GM21423 (cell line): Measurements from ENCODE around the gene CD4.

ENCODE experiments used
- ATAC-seq: cut with Tn5 transposase; IDR thresholded peaks from one replicate; pipeline ENCODE4 v1.9.1; 2021; ENCODE audit warnings: mild to moderate bottlenecking, moderate library complexity; ENCODE audit not compliant: unreplicated experiment

Gene CD4

GRCh38 chr12:6765048-6765633, 24.2 kb upstream of the CD4 start:
- ATAC-seq: no peak

GRCh38 chr12:6765634-6766581, 23.4 kb upstream of the CD4 start, which contains the start of gene PTMS:
Gene PTMS (plus strand): TSS chr12:6766363. CDS start chr12:6766706, 343 bp downstream.
- no peak for ATAC-seq

- peak; percentile 48 for ATAC-seq
Measured at GRCh38 chr12:6766651-6767349, 22.5 kb upstream of the CD4 start.

- ATAC-seq: no peak
Measured at GRCh38 chr12:6767353-6768319, 21.7 kb upstream of the CD4 start.

GRCh38 chr12:6768437-6768914, 20.9 kb upstream of the CD4 start:
- no peak for ATAC-seq

GRCh38 chr12:6768990-6769389, 20.3 kb upstream of the CD4 start:
- no peak for ATAC-seq

- ATAC-seq: no peak
Measured at GRCh38 chr12:6769666-6770065, 19.7 kb upstream of the CD4 start.

GRCh38 chr12:6770094-6770493, 19.2 kb upstream of the CD4 start:
- no peak for ATAC-seq

- no peak for ATAC-seq
Measured at GRCh38 chr12:6770600-6770999, 18.7 kb upstream of the CD4 start.

GRCh38 chr12:6771091-6771495, 18.2 kb upstream of the CD4 start:
- no peak for ATAC-seq

- no peak for ATAC-seq
Measured at GRCh38 chr12:6771509-6772330, 17.6 kb upstream of the CD4 start.

- ATAC-seq: no peak
Measured at GRCh38 chr12:6772331-6772695, 17.0 kb upstream of the CD4 start, which contains the start of gene LAG3. Gene LAG3 (plus strand): TSS chr12:6772520. CDS start chr12:6772853, 333 bp downstream.

GRCh38 chr12:6772726-6773589, 16.4 kb upstream of the CD4 start:
- no peak for ATAC-seq

GRCh38 chr12:6773590-6774351, 15.6 kb upstream of the CD4 start:
- ATAC-seq: no peak

- no peak for ATAC-seq
Measured at GRCh38 chr12:6774499-6775062, 14.7 kb upstream of the CD4 start.

- no peak for ATAC-seq
Measured at GRCh38 chr12:6775185-6776174, 13.8 kb upstream of the CD4 start.
